GM18951 (cell line): ENCODE data around the gene KRTAP19-7.

ENCODE experiments used
- POLR2A ChIP-seq: IDR thresholded peaks from 4 replicates; pipeline ENCODE4 v1.6.1; 2011; ENCODE audit warnings: mild to moderate bottlenecking; ENCODE audit not compliant: insufficient read length, insufficient read depth; ENCODE audit errors: extremely low read depth
- in situ Hi-C: fragments of 300-500 bp; cut with MboI; formaldehyde crosslinking; loops from one replicate; pipeline ENCODE4 v1.12.0; 2022; ENCODE audit warnings: low sequenced_read_pairs, mixed read lengths, inconsistent platforms; ENCODE audit not compliant: unreplicated experiment

The KRTAP19-7 gene

DNA sequence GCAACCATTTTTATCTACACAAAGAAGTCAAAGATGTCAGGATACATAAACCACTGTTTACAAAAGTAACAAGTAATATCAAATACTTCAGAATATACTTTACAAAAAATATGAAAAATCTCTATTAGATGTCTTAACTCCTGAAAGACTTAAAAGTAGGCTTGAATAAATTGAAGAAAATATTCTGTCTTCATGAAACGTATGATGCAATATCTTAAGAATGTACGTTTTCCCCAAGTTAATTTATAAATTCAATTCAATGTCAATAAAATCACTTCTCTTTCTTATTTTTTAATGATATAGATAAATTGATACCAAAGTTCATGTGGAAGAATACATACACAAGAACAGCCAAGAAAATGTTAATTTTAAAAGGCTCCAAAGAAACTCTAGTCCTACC lies 6.0 kb downstream of the KRTAP19-7 start:
- in situ Hi-C loops = no loop called here

DNA sequence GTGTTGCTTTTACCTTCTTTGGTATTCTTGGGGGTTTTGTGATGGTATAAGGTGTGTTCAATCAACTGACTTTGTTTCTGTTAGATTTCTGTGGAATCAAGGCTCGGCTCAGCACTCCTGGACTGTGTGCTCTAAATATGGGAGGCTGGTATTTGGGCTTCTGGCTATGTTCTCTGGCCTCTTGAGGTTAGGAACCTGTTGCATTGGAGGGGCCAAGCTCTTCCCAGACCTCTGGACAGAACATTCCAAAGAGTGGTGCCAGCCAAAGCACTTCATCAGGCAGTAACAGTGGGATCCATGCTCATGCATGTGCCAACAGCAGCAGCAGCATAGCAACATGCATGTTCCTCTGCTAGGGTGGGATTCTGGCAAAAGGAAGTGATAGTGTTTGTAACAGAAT lies 8.3 kb downstream of the KRTAP19-7 start:
- no peak for TF ChIP-seq POLR2A
- in situ Hi-C loops = no loop called here

More for the DNA sequence above, 6.0 kb downstream of the KRTAP19-7 start:
- no peak for TF ChIP-seq POLR2A

DNA sequence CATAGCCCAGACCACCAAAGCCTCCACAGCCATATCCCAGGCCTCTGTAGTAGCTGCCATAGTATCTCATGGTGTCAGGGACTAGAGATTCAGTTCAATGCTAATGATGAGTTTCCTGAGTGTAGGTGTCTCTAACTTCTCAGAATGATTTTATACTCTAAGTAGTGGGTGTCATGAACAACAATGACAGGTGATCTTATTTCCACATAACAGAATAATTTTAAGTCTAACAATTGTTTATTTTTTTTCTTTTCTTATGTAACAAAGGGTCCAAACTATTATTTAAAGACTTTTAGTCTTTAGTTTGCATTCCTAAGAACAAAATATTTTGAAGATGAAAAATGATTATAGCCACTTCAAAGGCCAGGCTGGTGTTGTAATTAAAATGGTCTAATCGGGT lies 19.4 kb downstream of the KRTAP19-7 start, which contains the start of gene KRTAP19-6:
Gene KRTAP19-6 (minus strand): TSS at position 101 of the 400 bp plus-strand sequence. CDS start 31 bp downstream, at position 70.
- in situ Hi-C loops = no loop called here
- no peak for TF ChIP-seq POLR2A

- TF ChIP-seq POLR2A = no peak
- in situ Hi-C loops = no loop called here
Measured at GRCh38 chr21:30518876-30519275, 42.2 kb downstream of the KRTAP19-7 start.

- no peak for TF ChIP-seq POLR2A
- in situ Hi-C loops = no loop called here
Measured at GRCh38 chr21:30515681-30516080, 45.4 kb downstream of the KRTAP19-7 start.
